ES-I3 (cell line): Measurements from ENCODE around the gene CCNYL1.
"Not testable (repeated sequence)": the region's sequence is repeated elsewhere in the genome, so short reads cannot be mapped to it uniquely, and the experiment has no call there.

ENCODE experiments used
- H3K36me3 ChIP-seq: 2 replicates; pipeline ENCODE4 v1.6.1; 2013; ENCODE audit warnings: mild to moderate bottlenecking, low read length, control low read depth, moderate library complexity; ENCODE audit not compliant: insufficient read depth
- H3K4me1 ChIP-seq: 2 replicates; pipeline ENCODE4 v1.6.1; 2013; ENCODE audit warnings: mild to moderate bottlenecking, control low read depth, low read length; ENCODE audit not compliant: insufficient read depth
- H3K9ac ChIP-seq: 2 replicates; pipeline ENCODE4 v1.6.1; 2013; ENCODE audit warnings: low read depth, mild to moderate bottlenecking, low read length, moderate library complexity
- H3K9me3 ChIP-seq: 2 replicates; pipeline ENCODE4 v1.6.1; 2013; ENCODE audit warnings: mild to moderate bottlenecking, low read length, moderate library complexity; ENCODE audit not compliant: control insufficient read depth, insufficient read depth

CCNYL1 gene

GRCh38 chr2:207734636-207735512, 23.4 kb downstream of the CCNYL1 start:
- H3K9me3 ChIP-seq: no peaks in the 10 kb centered on the region
- H3K4me1 ChIP-seq: no peaks in the 10 kb centered on the region
- no peak overlapping the region for H3K9ac ChIP-seq
- peaks cover 3% of the 10 kb centered on the region; the same call in 1 of the 2 replicates for H3K36me3 ChIP-seq

- H3K36me3 ChIP-seq, H3K9me3 ChIP-seq, H3K9ac ChIP-seq, H3K4me1 ChIP-seq: not testable (repeated sequence)
Observed at GRCh38 chr2:207735513-207735859, 24.0 kb downstream of the CCNYL1 start.

GRCh38 chr2:207743514-207743913, 32.1 kb downstream of the CCNYL1 start:
- Histone ChIP-seq H3K9me3 (no peaks in the 10 kb centered on the region), H3K9ac (no peak overlapping the region), H3K36me3 (0 out of 2 replicates have a peak, but pooled peaks cover 9% of the 10 kb centered on the region), H3K4me1 (no peaks in the 10 kb centered on the region)

DNA sequence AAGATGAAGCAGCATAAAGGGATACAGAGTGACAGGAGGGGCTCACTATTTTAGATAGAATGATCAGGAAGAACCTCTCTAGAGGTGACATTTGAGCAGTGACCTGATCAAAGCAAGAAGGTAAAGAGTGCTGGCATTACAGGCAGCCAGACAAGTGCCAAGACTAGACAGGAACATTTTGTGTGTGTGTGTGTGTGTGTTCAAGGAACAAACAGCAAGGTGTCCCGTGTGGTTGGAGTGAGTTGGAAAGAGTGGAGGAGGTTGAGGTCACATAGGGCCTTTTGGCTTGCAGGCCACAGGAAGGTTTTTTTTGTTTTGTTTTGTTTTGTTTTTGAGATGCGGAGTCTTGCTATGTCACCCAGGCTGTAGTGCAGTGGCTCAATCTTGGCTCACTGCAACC, 32.6 kb downstream of the CCNYL1 start:
- Histone ChIP-seq H3K9me3 (no peaks in the 10 kb centered on the region), H3K4me1 (no peaks in the 10 kb centered on the region), H3K36me3 (0 out of 2 replicates have a peak, but pooled peaks cover 9% of the 10 kb centered on the region), H3K9ac (no peak overlapping the region)

- H3K36me3 ChIP-seq: 0 out of 2 replicates have a peak, but pooled peaks cover 9% of the 10 kb centered on the region
- H3K4me1 ChIP-seq: no peaks in the 10 kb centered on the region
- no peaks in the 10 kb centered on the region for H3K9me3 ChIP-seq
- no peak overlapping the region for H3K9ac ChIP-seq
Observed at GRCh38 chr2:207744451-207744850, 33.0 kb downstream of the CCNYL1 start.

DNA sequence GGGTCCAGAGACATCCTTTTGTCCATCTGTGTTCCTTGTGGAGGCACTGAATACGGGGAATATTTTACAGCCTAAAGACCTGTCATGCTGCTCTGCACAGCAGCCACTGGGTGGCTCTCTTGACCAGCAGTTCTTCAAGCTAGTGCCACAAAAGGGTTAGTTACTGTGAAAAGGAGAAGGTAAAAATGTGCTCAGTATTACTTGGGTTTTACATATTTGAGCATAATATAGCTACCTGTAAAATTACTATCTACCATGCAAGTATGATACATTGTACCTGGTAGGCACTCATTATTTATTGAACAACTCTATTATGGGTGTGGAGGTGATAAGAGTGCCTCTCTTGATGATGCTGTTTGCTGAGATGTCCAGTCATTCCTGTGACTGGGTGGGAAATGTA, 34.7 kb downstream of the CCNYL1 start:
- Histone ChIP-seq H3K9ac (no peak overlapping the region), H3K36me3 (0 out of 2 replicates have a peak, but pooled peaks cover 9% of the 10 kb centered on the region), H3K4me1 (0 out of 2 replicates have a peak, but pooled peaks cover 4% of the 10 kb centered on the region), H3K9me3 (no peaks in the 10 kb centered on the region)

DNA sequence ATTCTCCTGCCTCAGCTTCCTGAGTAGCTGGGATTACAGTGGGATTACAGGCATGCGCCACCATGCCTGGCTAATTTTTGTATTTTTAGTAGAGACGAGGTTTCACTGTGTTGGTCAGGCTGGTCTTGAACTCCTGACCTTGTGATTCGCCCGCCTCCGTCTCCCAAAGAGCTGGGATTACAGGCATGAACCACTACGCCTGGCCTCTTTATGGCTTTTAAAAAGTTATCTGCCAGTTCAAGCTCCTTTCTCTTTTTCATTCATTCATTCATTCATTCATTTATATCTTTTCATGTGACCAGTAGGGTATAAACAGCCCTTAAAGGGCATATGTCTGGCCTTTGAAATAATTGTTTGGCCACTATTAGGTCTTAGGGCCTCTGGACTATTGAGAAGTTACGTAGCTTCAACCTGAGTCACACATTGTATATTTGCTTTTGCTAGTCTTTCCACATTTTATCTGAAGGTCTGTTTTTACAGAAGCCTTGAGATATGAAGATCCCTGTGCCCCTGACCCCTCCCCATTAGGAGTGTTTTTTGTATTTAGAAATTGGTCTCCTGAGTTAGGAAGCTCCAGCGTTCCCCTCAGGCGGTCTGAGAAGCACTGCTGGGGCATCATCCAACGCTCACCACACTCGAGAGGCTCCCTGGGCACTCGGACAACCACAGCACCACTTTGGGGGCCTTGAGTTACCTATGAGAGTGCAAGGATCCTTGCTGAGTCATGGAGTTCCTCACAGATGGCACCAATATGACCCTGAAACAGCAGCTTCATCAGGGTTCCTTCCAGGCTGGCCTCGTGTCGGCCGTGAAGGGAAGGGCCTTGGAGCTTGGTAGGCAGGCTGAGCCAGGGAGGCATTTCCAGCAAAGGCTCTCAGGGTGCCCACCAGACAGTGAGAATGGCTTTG, 36.5 kb downstream of the CCNYL1 start:
- H3K9ac ChIP-seq: no peak overlapping the region
- H3K4me1 ChIP-seq: 0 out of 2 replicates have a peak, but pooled peaks cover 4% of the 10 kb centered on the region
- no peaks in the 10 kb centered on the region for H3K9me3 ChIP-seq
- 0 out of 2 replicates have a peak, but pooled peaks cover 9% of the 10 kb centered on the region for H3K36me3 ChIP-seq

GRCh38 chr2:207748993-207749392, 37.6 kb downstream of the CCNYL1 start:
- H3K4me1 ChIP-seq: 0 out of 2 replicates have a peak, but pooled peaks cover 4% of the 10 kb centered on the region
- no peaks in the 10 kb centered on the region for H3K9me3 ChIP-seq
- no peak overlapping the region for H3K9ac ChIP-seq
- H3K36me3 ChIP-seq: 0 out of 2 replicates have a peak, but pooled peaks cover 3% of the 10 kb centered on the region

- no peaks in the 10 kb centered on the region for H3K9me3 ChIP-seq
- H3K36me3 ChIP-seq: peaks cover 3% of the 10 kb centered on the region; the same call in 1 of the 2 replicates
- no peak overlapping the region for H3K9ac ChIP-seq
- H3K4me1 ChIP-seq: 0 out of 2 replicates have a peak, but pooled peaks cover 4% of the 10 kb centered on the region
Observed at GRCh38 chr2:207749873-207750272, 38.4 kb downstream of the CCNYL1 start.

DNA sequence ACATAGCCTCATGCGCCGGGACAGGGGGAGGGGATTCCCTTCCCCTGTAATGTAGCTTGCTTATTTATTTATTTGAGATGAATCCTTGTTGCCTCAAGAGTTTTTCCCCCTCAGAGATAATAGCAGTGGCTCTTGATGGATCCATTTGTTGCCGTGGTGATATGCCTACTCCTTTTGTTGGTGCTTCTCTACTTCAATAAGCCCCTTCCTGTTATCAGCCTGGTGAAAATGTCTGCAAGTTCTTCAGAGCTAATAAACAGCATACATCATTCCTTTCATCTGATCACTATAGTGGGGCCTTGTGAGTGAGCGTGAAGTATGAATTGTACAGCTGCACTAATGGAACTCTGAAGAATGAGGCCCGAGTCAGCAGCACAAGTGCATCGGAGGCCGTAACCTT, 38.9 kb downstream of the CCNYL1 start:
- H3K9ac ChIP-seq: no peak overlapping the region
- H3K4me1 ChIP-seq: 0 out of 2 replicates have a peak, but pooled peaks cover 4% of the 10 kb centered on the region
- no peaks in the 10 kb centered on the region for H3K9me3 ChIP-seq
- H3K36me3 ChIP-seq: peaks cover 3% of the 10 kb centered on the region; the same call in 1 of the 2 replicates

DNA sequence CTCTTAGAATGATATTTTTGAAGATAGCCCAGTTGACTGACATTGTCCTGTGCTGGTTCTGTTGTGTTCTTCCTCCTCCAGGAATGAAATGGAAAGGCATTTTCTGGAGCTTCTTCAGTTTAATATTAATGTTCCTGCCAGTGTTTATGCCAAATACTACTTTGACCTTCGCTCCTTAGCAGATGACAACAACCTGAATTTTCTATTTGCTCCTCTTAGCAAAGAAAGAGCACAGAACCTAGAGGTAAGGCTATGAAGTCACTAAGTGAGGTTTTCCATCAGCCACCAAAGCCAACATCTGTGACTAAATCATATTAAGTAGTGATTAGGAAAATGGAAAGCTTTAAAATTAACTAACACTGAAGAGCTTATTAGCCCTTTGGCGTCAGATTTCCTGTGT, 39.4 kb downstream of the CCNYL1 start:
- Histone ChIP-seq H3K9ac (no peak overlapping the region), H3K4me1 (0 out of 2 replicates have a peak, but pooled peaks cover 4% of the 10 kb centered on the region), H3K36me3 (peaks cover 3% of the 10 kb centered on the region; the same call in 1 of the 2 replicates), H3K9me3 (no peaks in the 10 kb centered on the region)

DNA sequence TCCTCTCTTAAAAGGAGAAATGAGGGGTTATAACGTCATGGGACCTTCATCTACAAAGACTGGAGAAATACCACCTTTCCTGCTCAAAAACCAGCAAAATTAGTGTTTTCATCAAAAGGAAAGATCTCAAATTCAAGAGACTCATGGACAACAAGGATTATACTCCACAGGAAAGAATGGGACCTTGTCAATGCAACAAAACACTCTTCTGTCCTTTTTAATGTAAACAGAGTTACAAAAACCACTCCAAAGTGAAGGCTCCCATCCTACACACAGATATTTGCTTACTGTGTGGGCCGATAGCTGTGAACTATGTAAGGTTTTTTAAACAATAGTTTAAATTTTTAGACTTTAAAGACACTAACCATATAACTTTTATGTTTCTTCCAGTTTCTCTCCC, 42.2 kb downstream of the CCNYL1 start:
- H3K9ac ChIP-seq, H3K9me3 ChIP-seq, H3K4me1 ChIP-seq, H3K36me3 ChIP-seq: not testable (repeated sequence)

DNA sequence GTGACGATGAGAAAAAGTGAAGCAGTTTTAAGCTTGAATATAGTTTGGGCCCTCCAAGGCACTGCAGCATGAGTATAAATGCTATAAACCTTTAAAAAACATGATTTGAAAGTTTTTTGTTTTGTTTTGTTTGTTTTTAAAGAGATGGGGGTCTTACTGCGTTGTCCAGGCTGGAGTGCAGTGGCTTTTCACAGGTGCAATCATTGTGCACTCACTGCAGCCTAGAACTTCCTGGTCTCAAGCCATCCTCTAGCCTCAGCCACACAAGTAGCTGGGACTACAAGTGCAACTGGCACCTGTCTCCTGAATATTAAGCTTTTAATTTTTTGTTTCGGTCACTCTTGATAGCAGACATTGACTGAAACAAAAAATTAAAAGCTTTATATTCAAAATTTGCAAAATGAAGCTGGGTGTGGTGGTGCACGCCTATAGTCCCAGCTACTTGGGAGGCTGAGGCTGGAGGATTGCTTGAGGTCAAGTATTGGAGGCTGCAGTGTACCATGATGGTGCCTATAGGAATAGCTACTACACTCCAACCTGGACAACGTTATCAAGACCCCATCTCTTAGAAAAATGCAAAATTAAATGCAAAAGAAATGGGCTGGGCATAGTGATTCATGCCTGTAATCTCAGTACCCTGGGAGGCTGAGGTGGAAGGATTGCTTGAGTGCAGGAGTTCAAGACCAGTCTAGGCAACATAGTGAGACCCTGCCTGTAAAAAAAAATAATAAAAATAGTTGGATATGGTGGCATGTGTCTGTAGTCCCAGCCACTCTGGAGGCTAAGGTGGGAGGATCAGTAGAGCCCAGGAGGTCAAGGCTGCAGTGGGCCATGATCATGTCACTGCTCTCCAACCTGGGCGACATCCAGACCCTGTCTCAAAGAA, 43.3 kb downstream of the CCNYL1 start:
- no peaks in the 10 kb centered on the region; the same call in 1 of the 2 replicates for H3K36me3 ChIP-seq
- 0 out of 2 replicates have a peak, but pooled peaks cover 4% of the 10 kb centered on the region for H3K4me1 ChIP-seq
- no peaks in the 10 kb centered on the region for H3K9me3 ChIP-seq
- H3K9ac ChIP-seq: no peak overlapping the region
